HEK293T (cell line): ENCODE data around the gene IL22RA2.

ENCODE experiments used
- ARNT ChIP-seq: fragments of 450-650 bp; IDR thresholded peaks from 2 replicates; pipeline ENCODE4 v1.6.1; 2017; ENCODE audit warnings: mild to moderate bottlenecking
- FOXM1 ChIP-seq: fragments of 450-650 bp; IDR thresholded peaks from 2 replicates; pipeline ENCODE4 v1.6.1; 2017; ENCODE audit warnings: mild to moderate bottlenecking, borderline replicate concordance

DNA sequence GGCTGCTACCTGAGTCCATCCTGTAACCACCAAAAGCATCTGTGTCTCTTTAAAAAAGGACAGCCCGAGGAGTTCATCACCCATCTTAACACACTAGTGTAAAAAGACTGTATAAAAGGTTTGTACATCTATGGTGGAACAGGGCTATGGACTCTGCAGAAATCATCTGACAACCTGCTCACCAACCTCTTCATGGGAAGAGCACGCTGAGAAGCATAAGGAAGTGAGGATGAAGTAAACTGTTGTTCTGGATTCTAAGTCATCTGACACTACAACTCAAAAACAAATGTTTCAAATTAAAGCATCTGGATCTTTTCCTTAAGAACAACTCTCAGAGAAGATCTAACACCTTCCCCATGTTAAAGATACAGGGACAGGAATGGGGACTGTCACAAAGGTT is 40.4 kb upstream of the IL22RA2 start:
- TF ChIP-seq FOXM1 (no peak), ARNT (no peak)
